DND-41 (cell line): ENCODE data around the gene ABHD17A.

Experiments used
- ATAC-seq: fragments of 200-7000 bp; cut with Tn5 transposase; 3 replicates; pipeline ENCODE4 v1.9.1; 2021; ENCODE audit warnings: low read depth; ENCODE audit not compliant: insufficient read depth
- DNase-seq: peaks from one replicate; pipeline ENCODE4 v3.0.0-alpha.2; 2020
- H2AFZ ChIP-seq: 2 replicates; pipeline ENCODE4 v1.6.0; 2012; ENCODE audit warnings: low read depth, low read length
- H3K27ac ChIP-seq: 2 replicates; pipeline ENCODE4 v1.5.1; 2012; ENCODE audit warnings: low read length, inconsistent platforms
- H3K27me3 ChIP-seq: fragments of 200-600 bp; sonication (generic); 2 replicates; pipeline ENCODE4 v1.6.0; 2012; ENCODE audit warnings: low read length, mild to moderate bottlenecking, inconsistent platforms; ENCODE audit not compliant: insufficient read depth, poor library complexity
- H3K36me3 ChIP-seq: 2 replicates; pipeline ENCODE4 v1.5.1; 2012; ENCODE audit warnings: low read length, inconsistent platforms; ENCODE audit not compliant: insufficient read depth
- H3K4me1 ChIP-seq: 2 replicates; pipeline ENCODE4 v1.5.1; 2012; ENCODE audit warnings: mild to moderate bottlenecking, low read length; ENCODE audit not compliant: insufficient read depth
- H3K4me2 ChIP-seq: 2 replicates; pipeline ENCODE4 v1.6.0; 2012; ENCODE audit warnings: mild to moderate bottlenecking, moderate library complexity, low read length, inconsistent platforms; ENCODE audit not compliant: insufficient read depth
- H3K4me3 ChIP-seq, 2 experiments: fragments of 200-600 bp in 1 of 2; shearing (Covaris generic) in 1 of 2; 2 replicates each; pipeline ENCODE4 v1.5.1; 2012 to 2016; ENCODE audit warnings: inconsistent platforms in 2 of 2, low read length in 2 of 2, mild to moderate bottlenecking in 2 of 2, low read depth in 1 of 2, moderate library complexity in 1 of 2
- H3K79me2 ChIP-seq: 2 replicates; pipeline ENCODE4 v1.6.0; 2012; ENCODE audit warnings: low read length, inconsistent platforms; ENCODE audit not compliant: insufficient read depth
- H3K9ac ChIP-seq: 2 replicates; pipeline ENCODE4 v1.6.0; 2012; ENCODE audit warnings: low read depth, mild to moderate bottlenecking, inconsistent platforms, low read length, moderate library complexity
- H3K9me3 ChIP-seq: 2 replicates; pipeline ENCODE4 v1.5.1; 2012; ENCODE audit warnings: low read length, moderate library complexity, mild to moderate bottlenecking, inconsistent platforms; ENCODE audit not compliant: insufficient read depth, severe bottlenecking
- H4K20me1 ChIP-seq: 2 replicates; pipeline ENCODE4 v1.6.0; 2012; ENCODE audit warnings: low read length; ENCODE audit not compliant: insufficient read depth
- CTCF ChIP-seq: IDR thresholded peaks from 2 replicates; pipeline ENCODE4 v1.5.1; 2012; ENCODE audit warnings: borderline replicate concordance, low read length, moderate library complexity, mild to moderate bottlenecking; ENCODE audit not compliant: poor library complexity, severe bottlenecking; ENCODE audit errors: extremely low read depth
- EZH2 ChIP-seq: IDR thresholded peaks from 3 replicates; pipeline ENCODE4 v1.6.1; 2012; ENCODE audit warnings: borderline replicate concordance, low read depth, mild to moderate bottlenecking, moderate library complexity, low read length, inconsistent platforms; ENCODE audit not compliant: severe bottlenecking

Gene ABHD17A

GRCh38 chr19:1871140-1871597 lies 14.1 kb downstream of the ABHD17A start:
- Histone ChIP-seq H3K27me3 (no peaks in the 10 kb centered on the region), H3K4me3 (no peak overlapping the region), H3K36me3 (peaks cover 28% of the 10 kb centered on the region), H3K79me2 (peaks cover 62% of the 10 kb centered on the region), H3K4me2 (no peak overlapping the region), H3K4me1 (peaks cover 26% of the 10 kb centered on the region), H2AFZ (no peak overlapping the region), H4K20me1 (peaks cover 36% of the 10 kb centered on the region), H3K9ac (no peak overlapping the region), H3K9me3 (no peaks in the 10 kb centered on the region), H3K27ac (no peak overlapping the region)
- TF ChIP-seq EZH2, result no peak
- TF ChIP-seq CTCF, result no peak
- DNase-seq, result no peak
- no peak for ATAC-seq

- TF ChIP-seq EZH2 (no peak), CTCF (no peak)
- H3K9ac ChIP-seq, result no peak overlapping the region
- no peak overlapping the region for H2AFZ ChIP-seq
- H3K27me3 ChIP-seq, result no peaks in the 10 kb centered on the region
- no peaks in the 10 kb centered on the region for H3K9me3 ChIP-seq
- no peak overlapping the region for H3K4me3 ChIP-seq
- ATAC-seq (no peak), DNase-seq (no peak)
- H3K4me1 ChIP-seq, result peaks cover 28% of the 10 kb centered on the region
- no peak overlapping the region for H3K27ac ChIP-seq
- peaks cover 53% of the 10 kb centered on the region for H3K79me2 ChIP-seq
- peaks cover 22% of the 10 kb centered on the region for H3K36me3 ChIP-seq
- peaks cover 26% of the 10 kb centered on the region for H4K20me1 ChIP-seq
- H3K4me2 ChIP-seq, result no peak overlapping the region
Observed at GRCh38 chr19:1868971-1869370, 16.3 kb downstream of the ABHD17A start.

GRCh38 chr19:1867349-1867724 lies 18.0 kb downstream of the ABHD17A start:
- no peak overlapping the region for H3K9ac ChIP-seq
- peaks cover 17% of the 10 kb centered on the region for H3K4me1 ChIP-seq
- H3K27ac ChIP-seq, result no peak overlapping the region
- H4K20me1 ChIP-seq, result peaks cover 13% of the 10 kb centered on the region
- no peak for DNase-seq
- ATAC-seq, result no peak
- no peak overlapping the region for H2AFZ ChIP-seq
- H3K4me3 ChIP-seq, result no peak overlapping the region
- TF ChIP-seq CTCF, result no peak
- no peak for TF ChIP-seq EZH2
- H3K36me3 ChIP-seq, result peaks cover 7% of the 10 kb centered on the region
- no peaks in the 10 kb centered on the region for H3K27me3 ChIP-seq
- peaks cover 43% of the 10 kb centered on the region for H3K79me2 ChIP-seq
- H3K4me2 ChIP-seq, result no peak overlapping the region
- H3K9me3 ChIP-seq, result no peaks in the 10 kb centered on the region
